Purkinje cell (primary cell): ENCODE measurements around the gene KIR3DL2. TPM values are rescaled to one million over a fixed set of nuclear protein-coding genes. Genes with fewer than 3 reads are reported as not detected.

Experiments used
- polyA plus RNA-seq: library from polyadenylated mRNA; unstranded; fragments of >200 nt; fragmentation: Nextera tagmentation; gene quantifications from 2 replicates; pipeline ENCODE4 v1.2.1, GENCODE V29; 2014

Gene KIR3DL2
- not detected in 2 replicates for polyA plus RNA-seq

GRCh38 chr19:54850061-54850640 is at the start of gene KIR3DL2:
TSS of gene KIR3DL2 (plus strand) at chr19:54850443. CDS start at chr19:54850476, 33 bp downstream.

DNA sequence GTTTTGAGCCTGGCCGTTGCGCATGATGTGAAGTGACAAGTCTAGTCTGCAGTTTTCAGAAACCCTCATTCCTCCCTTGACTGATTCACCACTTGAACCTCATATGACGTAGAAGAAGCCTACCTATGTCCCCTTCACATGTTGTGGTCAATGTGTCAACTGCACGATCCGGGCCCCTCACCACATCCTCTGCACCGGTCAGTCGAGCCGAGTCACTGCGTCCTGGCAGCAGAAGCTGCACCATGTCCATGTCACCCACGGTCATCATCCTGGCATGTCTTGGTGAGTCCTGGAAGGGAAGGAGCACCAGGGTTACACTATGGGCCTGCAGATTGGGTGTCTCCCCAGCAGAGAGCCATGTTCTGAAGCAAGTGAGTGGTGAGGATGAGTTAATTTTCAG is 46.8 kb upstream of the KIR3DL2 start, which contains the start of gene KIR2DL4:
Gene KIR2DL4, plus strand, starts transcription at position 201 of the 400 bp plus-strand sequence. Its CDS starts 42 bp downstream, at position 243.

DNA sequence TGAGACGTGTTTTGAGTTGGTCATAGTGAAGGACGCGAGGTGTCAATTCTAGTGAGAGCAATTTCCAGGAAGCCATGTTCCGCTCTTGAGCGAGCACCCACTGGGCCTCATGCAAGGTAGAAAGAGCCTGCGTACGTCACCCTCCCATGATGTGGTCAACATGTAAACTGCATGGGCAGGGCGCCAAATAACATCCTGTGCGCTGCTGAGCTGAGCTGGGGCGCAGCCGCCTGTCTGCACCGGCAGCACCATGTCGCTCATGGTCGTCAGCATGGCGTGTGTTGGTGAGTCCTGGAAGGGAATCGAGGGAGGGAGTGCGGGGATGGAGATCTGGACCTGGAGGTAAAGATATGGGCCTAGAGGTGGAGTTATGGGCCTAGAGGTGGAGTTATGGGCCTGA is 34.0 kb upstream of the KIR3DL2 start, which contains the start of gene KIR3DL1:
Gene KIR3DL1, plus strand, starts transcription at position 218 of the 400 bp plus-strand sequence.

DNA sequence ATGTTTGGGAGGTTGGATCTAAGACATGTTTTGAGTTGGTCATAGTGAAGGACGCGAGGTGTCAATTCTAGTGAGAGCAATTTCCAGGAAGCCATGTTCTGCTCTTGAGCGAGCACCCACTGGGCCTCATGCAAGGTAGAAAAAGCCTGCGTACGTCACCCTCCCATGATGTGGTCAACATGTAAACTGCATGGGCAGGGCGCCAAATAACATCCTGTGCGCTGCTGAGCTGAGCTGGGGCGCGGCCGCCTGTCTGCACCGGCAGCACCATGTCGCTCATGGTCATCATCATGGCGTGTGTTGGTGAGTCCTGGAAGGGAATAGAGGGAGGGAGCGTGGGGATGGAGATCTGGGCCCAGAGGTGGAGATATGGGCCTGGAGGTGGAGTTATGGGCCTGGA is 17.7 kb upstream of the KIR3DL2 start, which contains the start of gene KIR2DS4:
Gene KIR2DS4, plus strand, starts transcription at position 181 of the 400 bp plus-strand sequence.

GRCh38 chr19:54873990-54874389 is 23.7 kb downstream of the KIR3DL2 start, which contains the start of gene FCAR:
TSS of gene FCAR (plus strand) at chr19:54874235. CDS start at chr19:54874290, 55 bp downstream.

GRCh38 chr19:54905803-54906511 is 55.7 kb downstream of the KIR3DL2 start, which contains the start of gene NCR1:
TSS of gene NCR1 (plus strand) at chr19:54906148. CDS start at chr19:54906188, 40 bp downstream.

Other genes starting within 250 kb of the KIR3DL2 start
- not detected in 2 replicates for gene LILRB1, start 220.0 kb upstream of the KIR3DL2 start, polyA plus RNA-seq
- gene LILRB4, start 187.5 kb upstream of the KIR3DL2 start, polyA plus RNA-seq: not detected in 2 replicates
- gene KIR3DL3, start 126.0 kb upstream of the KIR3DL2 start, polyA plus RNA-seq: not detected in 2 replicates
- gene KIR2DL3, start 111.9 kb upstream of the KIR3DL2 start, polyA plus RNA-seq: not detected in 2 replicates
- gene KIR2DL1, start 80.7 kb upstream of the KIR3DL2 start, polyA plus RNA-seq: not detected in 2 replicates
- not detected in 2 replicates for gene KIR2DL4, start 46.8 kb upstream of the KIR3DL2 start, polyA plus RNA-seq
- not detected in 2 replicates for gene KIR3DL1, start 34.0 kb upstream of the KIR3DL2 start, polyA plus RNA-seq
- gene KIR2DS4, start 17.8 kb upstream of the KIR3DL2 start, polyA plus RNA-seq: not detected in 2 replicates
- gene FCAR, start 23.8 kb downstream of the KIR3DL2 start, polyA plus RNA-seq: not detected in 2 replicates
- not detected in 2 replicates for gene NCR1, start 55.7 kb downstream of the KIR3DL2 start, polyA plus RNA-seq
- not detected in 2 replicates for gene NLRP7, start 97.1 kb downstream of the KIR3DL2 start, polyA plus RNA-seq
- gene NLRP2, start 115.9 kb downstream of the KIR3DL2 start, polyA plus RNA-seq: 0.27 TPM in 1 of 2 replicates, not detected in the other
- 0.60 and 1.1 TPM in 2 replicates for gene GP6, start 187.8 kb downstream of the KIR3DL2 start, polyA plus RNA-seq
- 3.8 and 5.6 TPM in 2 replicates for gene RDH13, start 212.7 kb downstream of the KIR3DL2 start, polyA plus RNA-seq
- gene EPS8L1, start 225.4 kb downstream of the KIR3DL2 start, polyA plus RNA-seq: 3.7 TPM in 1 of 2 replicates, not detected in the other